WTC11 (cell line): ENCODE data around the gene ZNF488. TPM values are rescaled to one million over a fixed set of nuclear protein-coding genes. Genes with fewer than 3 reads are reported as not detected.

Source experiments
- ATAC-seq: fragments of 200-7000 bp; cut with Tn5 transposase; 2 replicates; pipeline ENCODE4 v1.10.0; 2021; ENCODE audit warnings: mild to moderate bottlenecking, moderate library complexity
- CTCF ChIA-PET: fragments of 300-600 bp; sonication (Branson Sonifier 250); formaldehyde crosslinking; loops from one replicate; lab custom pipeline; 2021; ENCODE audit warnings: antibody characterized with exemption; lab: Charles Lee
- POLR2A ChIA-PET: fragments of 350-600 bp; sonication (Branson Sonifier 250); formaldehyde crosslinking; loops from one replicate; lab custom pipeline; 2021; ENCODE audit warnings: antibody characterized with exemption; lab: Charles Lee
- DNase-seq: peaks from one replicate; pipeline ENCODE4 v3.0.0; 2021; ENCODE audit warnings: low spot score
- H3K27ac Mint-ChIP-seq: 2 replicates; pipeline ENCODE4 v1.8.0; 2021; ENCODE audit warnings: mixed read lengths
- H3K27me3 Mint-ChIP-seq: 2 replicates; pipeline ENCODE4 v1.8.0; 2021; ENCODE audit warnings: low read depth, mild to moderate bottlenecking, moderate library complexity, mixed read lengths
- H3K36me3 Mint-ChIP-seq: 2 replicates; pipeline ENCODE4 v1.8.0; 2021; ENCODE audit warnings: mixed read lengths
- H3K4me1 Mint-ChIP-seq: 2 replicates; pipeline ENCODE4 v1.8.0; 2022; ENCODE audit warnings: mixed read lengths
- H3K4me3 Mint-ChIP-seq: 2 replicates; pipeline ENCODE4 v1.8.0; 2021; ENCODE audit warnings: mild to moderate bottlenecking, moderate library complexity, mixed read lengths
- H3K9me3 Mint-ChIP-seq: 2 replicates; pipeline ENCODE4 v1.8.0; 2021; ENCODE audit warnings: mixed read lengths
- CREM ChIP-seq: sonication (generic); formaldehyde crosslinking; IDR thresholded peaks from 2 replicates; pipeline ENCODE4 v1.8.1; 2022; ENCODE audit warnings: mild to moderate bottlenecking, missing genetic modification reagents, moderate library complexity
- ELF4 ChIP-seq: sonication (generic); formaldehyde crosslinking; IDR thresholded peaks from 2 replicates; pipeline ENCODE4 v1.8.1; 2022; ENCODE audit warnings: low read depth, mild to moderate bottlenecking, moderate library complexity, missing genetic modification reagents
- ETV6 ChIP-seq: sonication (generic); formaldehyde crosslinking; IDR thresholded peaks from 2 replicates; pipeline ENCODE4 v1.8.1; 2022; ENCODE audit warnings: mild to moderate bottlenecking, missing genetic modification reagents
- FOXJ3 ChIP-seq: sonication (generic); formaldehyde crosslinking; IDR thresholded peaks from 2 replicates; pipeline ENCODE4 v1.9.0; 2021; ENCODE audit warnings: missing genetic modification reagents, mild to moderate bottlenecking, borderline replicate concordance
- GTF2I ChIP-seq: fragments of 250-450 bp; sonication (Bioruptor Pico); conservative IDR thresholded peaks from 2 replicates; pipeline ENCODE4 v1.4.0; 2021; ENCODE audit warnings: mild to moderate bottlenecking
- HMGA2 ChIP-seq: fragments of 250-450 bp; sonication (Bioruptor Pico); IDR thresholded peaks from 2 replicates; pipeline ENCODE4 v1.4.0; 2021; ENCODE audit warnings: mild to moderate bottlenecking, moderate library complexity
- JAZF1 ChIP-seq: fragments of 250-450 bp; sonication (Bioruptor Pico); IDR thresholded peaks from 2 replicates; pipeline ENCODE4 v1.9.0; 2021; ENCODE audit warnings: moderate library complexity, mild to moderate bottlenecking, inconsistent platforms
- JUN ChIP-seq: sonication (generic); formaldehyde crosslinking; IDR thresholded peaks from 2 replicates; pipeline ENCODE4 v1.8.0; 2023; ENCODE audit warnings: mild to moderate bottlenecking, missing genetic modification reagents
- MXD4 ChIP-seq: fragments of 250-450 bp; sonication (Bioruptor Pico); IDR thresholded peaks from 2 replicates; pipeline ENCODE4 v1.8.0; 2021; ENCODE audit warnings: mild to moderate bottlenecking, moderate library complexity, borderline replicate concordance
- NR2C2 ChIP-seq: sonication (generic); formaldehyde crosslinking; IDR thresholded peaks from 2 replicates; pipeline ENCODE4 v1.8.0; 2022; ENCODE audit warnings: mild to moderate bottlenecking, missing genetic modification reagents
- PRRX2 ChIP-seq: fragments of 250-450 bp; sonication (Bioruptor Pico); IDR thresholded peaks from 2 replicates; pipeline ENCODE4 v1.8.0; 2021; ENCODE audit warnings: mild to moderate bottlenecking
- RELA ChIP-seq: sonication (generic); formaldehyde crosslinking; IDR thresholded peaks from 2 replicates; pipeline ENCODE4 v1.8.1; 2022; ENCODE audit warnings: missing genetic modification reagents, mild to moderate bottlenecking, borderline replicate concordance
- RORB ChIP-seq: fragments of 250-450 bp; sonication (Bioruptor Pico); IDR thresholded peaks from 2 replicates; pipeline ENCODE4 v1.9.0; 2021; ENCODE audit warnings: mild to moderate bottlenecking
- SP1 ChIP-seq: sonication (generic); formaldehyde crosslinking; conservative IDR thresholded peaks from 2 replicates; pipeline ENCODE4 v1.8.1; 2022; ENCODE audit warnings: missing genetic modification reagents
- TEAD4 ChIP-seq: sonication (generic); formaldehyde crosslinking; IDR thresholded peaks from 2 replicates; pipeline ENCODE4 v1.8.0; 2022; ENCODE audit warnings: mild to moderate bottlenecking, missing genetic modification reagents
- ZNF219 ChIP-seq: sonication (generic); formaldehyde crosslinking; IDR thresholded peaks from 2 replicates; pipeline ENCODE4 v1.8.0; 2023; ENCODE audit warnings: missing genetic modification reagents, mild to moderate bottlenecking, borderline replicate concordance
- ZNF263 ChIP-seq: sonication (generic); formaldehyde crosslinking; IDR thresholded peaks from 2 replicates; pipeline ENCODE4 v1.8.1; 2022; ENCODE audit warnings: low read depth, mild to moderate bottlenecking, moderate library complexity, missing genetic modification reagents
- ZNF317 ChIP-seq: sonication (generic); formaldehyde crosslinking; IDR thresholded peaks from 2 replicates; pipeline ENCODE4 v1.8.1; 2023; ENCODE audit warnings: low read depth, mild to moderate bottlenecking, moderate library complexity, missing genetic modification reagents, borderline replicate concordance
- ZNF671 ChIP-seq: fragments of 250-450 bp; sonication (Bioruptor Pico); IDR thresholded peaks from 2 replicates; pipeline ENCODE4 v1.8.0; 2021; ENCODE audit warnings: mild to moderate bottlenecking
- total RNA-seq: library from RNA; stranded (reverse); gene quantifications from 3 replicates; pipeline ENCODE4 v1.2.3, GENCODE V29; 2021
- TF ChIP-seq, protein P1 (sequence below): fragments of 200-600 bp; IDR thresholded peaks from 2 replicates; pipeline ENCODE4 v1.8.0; 2022; ENCODE audit warnings: antibody characterized with exemption
- TF ChIP-seq, protein P2 (sequence below): fragments of 250-450 bp; sonication (Bioruptor Pico); IDR thresholded peaks from 2 replicates; pipeline ENCODE4 v1.9.0; 2021; ENCODE audit warnings: mild to moderate bottlenecking
- TF ChIP-seq, protein P3 (sequence below): sonication (generic); formaldehyde crosslinking; IDR thresholded peaks from 2 replicates; pipeline ENCODE4 v1.8.1; 2023; ENCODE audit warnings: mild to moderate bottlenecking, missing genetic modification reagents, moderate library complexity
- TF ChIP-seq, protein P4 (sequence below): sonication (generic); formaldehyde crosslinking; IDR thresholded peaks from 2 replicates; pipeline ENCODE4 v1.8.1; 2023; ENCODE audit warnings: mild to moderate bottlenecking, missing genetic modification reagents
- TF ChIP-seq, protein P5 (sequence below): sonication (generic); formaldehyde crosslinking; IDR thresholded peaks from 2 replicates; pipeline ENCODE4 v1.8.1; 2022; ENCODE audit warnings: missing genetic modification reagents, borderline replicate concordance
- TF ChIP-seq, protein P6 (sequence below): sonication (generic); formaldehyde crosslinking; IDR thresholded peaks from 2 replicates; pipeline ENCODE4 v1.8.0; 2022; ENCODE audit warnings: mild to moderate bottlenecking, missing genetic modification reagents
- TF ChIP-seq, protein P7 (sequence below): sonication (generic); formaldehyde crosslinking; IDR thresholded peaks from 2 replicates; pipeline ENCODE4 v1.8.1; 2023; ENCODE audit warnings: mild to moderate bottlenecking, missing genetic modification reagents, moderate library complexity

The ZNF488 gene
- total RNA-seq, 1 experiment from 2014 or later = 8.7 TPM

DNA sequence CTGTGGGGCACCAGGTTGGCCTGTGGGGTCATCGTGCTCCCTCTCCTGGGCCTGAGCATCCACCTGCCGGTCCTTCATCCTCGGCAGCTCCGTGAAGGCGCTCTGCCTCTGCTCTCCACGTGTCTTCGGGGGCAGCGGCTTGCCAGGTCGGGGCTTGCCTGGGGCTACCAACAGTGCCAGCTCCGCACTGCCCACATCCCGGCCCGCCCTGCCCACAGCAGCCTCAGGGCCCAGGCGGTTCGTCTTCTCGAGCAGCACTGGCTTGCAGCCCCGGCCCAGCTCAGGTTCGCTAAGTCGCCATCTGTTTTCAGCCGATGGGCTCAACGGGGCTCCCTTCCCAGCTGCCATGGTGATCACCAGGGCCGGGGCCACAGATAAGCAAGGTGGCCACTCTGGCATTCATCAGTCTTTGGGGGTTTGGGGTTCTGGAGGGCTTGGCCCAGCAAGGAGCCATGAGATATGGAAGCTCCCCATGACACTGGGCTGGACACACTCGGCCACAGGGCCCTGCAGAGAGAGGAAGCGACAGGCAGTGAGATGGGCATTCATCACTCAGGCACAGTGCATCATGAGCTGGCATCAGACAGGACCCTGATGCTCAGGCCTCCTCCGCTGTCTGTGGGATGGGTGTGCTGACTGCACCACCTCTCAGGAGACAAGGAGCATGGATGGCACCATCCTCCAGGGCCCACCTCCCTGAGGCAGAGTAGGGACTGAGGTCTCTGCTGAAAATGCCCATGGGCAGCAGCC is 15.5 kb downstream of the ZNF488 start:
- H3K36me3 Mint-ChIP-seq = no peaks in the 10 kb centered on the region; the same call in 1 of the 2 replicates
- CTCF ChIA-PET = no interaction called here
- ATAC-seq = no peak
- peaks cover 37% of the 10 kb centered on the region for H3K4me1 Mint-ChIP-seq
- no peak overlapping the region for H3K27ac Mint-ChIP-seq
- H3K27me3 Mint-ChIP-seq = no peaks in the 10 kb centered on the region
- no peak overlapping the region for H3K4me3 Mint-ChIP-seq
- TF ChIP-seq, protein P1, sequence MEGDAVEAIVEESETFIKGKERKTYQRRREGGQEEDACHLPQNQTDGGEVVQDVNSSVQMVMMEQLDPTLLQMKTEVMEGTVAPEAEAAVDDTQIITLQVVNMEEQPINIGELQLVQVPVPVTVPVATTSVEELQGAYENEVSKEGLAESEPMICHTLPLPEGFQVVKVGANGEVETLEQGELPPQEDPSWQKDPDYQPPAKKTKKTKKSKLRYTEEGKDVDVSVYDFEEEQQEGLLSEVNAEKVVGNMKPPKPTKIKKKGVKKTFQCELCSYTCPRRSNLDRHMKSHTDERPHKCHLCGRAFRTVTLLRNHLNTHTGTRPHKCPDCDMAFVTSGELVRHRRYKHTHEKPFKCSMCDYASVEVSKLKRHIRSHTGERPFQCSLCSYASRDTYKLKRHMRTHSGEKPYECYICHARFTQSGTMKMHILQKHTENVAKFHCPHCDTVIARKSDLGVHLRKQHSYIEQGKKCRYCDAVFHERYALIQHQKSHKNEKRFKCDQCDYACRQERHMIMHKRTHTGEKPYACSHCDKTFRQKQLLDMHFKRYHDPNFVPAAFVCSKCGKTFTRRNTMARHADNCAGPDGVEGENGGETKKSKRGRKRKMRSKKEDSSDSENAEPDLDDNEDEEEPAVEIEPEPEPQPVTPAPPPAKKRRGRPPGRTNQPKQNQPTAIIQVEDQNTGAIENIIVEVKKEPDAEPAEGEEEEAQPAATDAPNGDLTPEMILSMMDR = no peak
- no peak for TF ChIP-seq ZNF671 (CRISPR knock-in tag)
- no peak for TF ChIP-seq CREM (CRISPR knock-in tag)
- TF ChIP-seq, protein P2, sequence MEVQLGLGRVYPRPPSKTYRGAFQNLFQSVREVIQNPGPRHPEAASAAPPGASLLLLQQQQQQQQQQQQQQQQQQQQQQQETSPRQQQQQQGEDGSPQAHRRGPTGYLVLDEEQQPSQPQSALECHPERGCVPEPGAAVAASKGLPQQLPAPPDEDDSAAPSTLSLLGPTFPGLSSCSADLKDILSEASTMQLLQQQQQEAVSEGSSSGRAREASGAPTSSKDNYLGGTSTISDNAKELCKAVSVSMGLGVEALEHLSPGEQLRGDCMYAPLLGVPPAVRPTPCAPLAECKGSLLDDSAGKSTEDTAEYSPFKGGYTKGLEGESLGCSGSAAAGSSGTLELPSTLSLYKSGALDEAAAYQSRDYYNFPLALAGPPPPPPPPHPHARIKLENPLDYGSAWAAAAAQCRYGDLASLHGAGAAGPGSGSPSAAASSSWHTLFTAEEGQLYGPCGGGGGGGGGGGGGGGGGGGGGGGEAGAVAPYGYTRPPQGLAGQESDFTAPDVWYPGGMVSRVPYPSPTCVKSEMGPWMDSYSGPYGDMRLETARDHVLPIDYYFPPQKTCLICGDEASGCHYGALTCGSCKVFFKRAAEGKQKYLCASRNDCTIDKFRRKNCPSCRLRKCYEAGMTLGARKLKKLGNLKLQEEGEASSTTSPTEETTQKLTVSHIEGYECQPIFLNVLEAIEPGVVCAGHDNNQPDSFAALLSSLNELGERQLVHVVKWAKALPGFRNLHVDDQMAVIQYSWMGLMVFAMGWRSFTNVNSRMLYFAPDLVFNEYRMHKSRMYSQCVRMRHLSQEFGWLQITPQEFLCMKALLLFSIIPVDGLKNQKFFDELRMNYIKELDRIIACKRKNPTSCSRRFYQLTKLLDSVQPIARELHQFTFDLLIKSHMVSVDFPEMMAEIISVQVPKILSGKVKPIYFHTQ (CRISPR knock-in tag) = no peak
- no peak for TF ChIP-seq RORB
- TF ChIP-seq ETV6 (CRISPR knock-in tag) = no peak
- TF ChIP-seq PRRX2 = no peak
- TF ChIP-seq RELA (CRISPR knock-in tag) = no peak
- TF ChIP-seq ZNF317 (CRISPR knock-in tag) = no peak
- TF ChIP-seq SP1 (CRISPR knock-in tag) = no peak
- TF ChIP-seq JAZF1 (CRISPR knock-in tag) = no peak
- TF ChIP-seq MXD4 (CRISPR knock-in tag) = no peak
- TF ChIP-seq, protein P3, sequence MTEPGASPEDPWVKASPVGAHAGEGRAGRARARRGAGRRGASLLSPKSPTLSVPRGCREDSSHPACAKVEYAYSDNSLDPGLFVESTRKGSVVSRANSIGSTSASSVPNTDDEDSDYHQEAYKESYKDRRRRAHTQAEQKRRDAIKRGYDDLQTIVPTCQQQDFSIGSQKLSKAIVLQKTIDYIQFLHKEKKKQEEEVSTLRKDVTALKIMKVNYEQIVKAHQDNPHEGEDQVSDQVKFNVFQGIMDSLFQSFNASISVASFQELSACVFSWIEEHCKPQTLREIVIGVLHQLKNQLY = no peak
- TF ChIP-seq ZNF219 (CRISPR knock-in tag) = no peak
- no peak for TF ChIP-seq TEAD4 (CRISPR knock-in tag)
- TF ChIP-seq NR2C2 = no peak
- TF ChIP-seq FOXJ3 (CRISPR knock-in tag) = no peak
- TF ChIP-seq, protein P4, sequence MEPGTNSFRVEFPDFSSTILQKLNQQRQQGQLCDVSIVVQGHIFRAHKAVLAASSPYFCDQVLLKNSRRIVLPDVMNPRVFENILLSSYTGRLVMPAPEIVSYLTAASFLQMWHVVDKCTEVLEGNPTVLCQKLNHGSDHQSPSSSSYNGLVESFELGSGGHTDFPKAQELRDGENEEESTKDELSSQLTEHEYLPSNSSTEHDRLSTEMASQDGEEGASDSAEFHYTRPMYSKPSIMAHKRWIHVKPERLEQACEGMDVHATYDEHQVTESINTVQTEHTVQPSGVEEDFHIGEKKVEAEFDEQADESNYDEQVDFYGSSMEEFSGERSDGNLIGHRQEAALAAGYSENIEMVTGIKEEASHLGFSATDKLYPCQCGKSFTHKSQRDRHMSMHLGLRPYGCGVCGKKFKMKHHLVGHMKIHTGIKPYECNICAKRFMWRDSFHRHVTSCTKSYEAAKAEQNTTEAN (CRISPR knock-in tag) = no peak
- TF ChIP-seq ELF4 (CRISPR knock-in tag) = no peak
- TF ChIP-seq, all 79 proteins: peak for 0
- DNase-seq = no peak
- POLR2A ChIA-PET = no interaction called here
- no peaks in the 10 kb centered on the region for H3K9me3 Mint-ChIP-seq

DNA sequence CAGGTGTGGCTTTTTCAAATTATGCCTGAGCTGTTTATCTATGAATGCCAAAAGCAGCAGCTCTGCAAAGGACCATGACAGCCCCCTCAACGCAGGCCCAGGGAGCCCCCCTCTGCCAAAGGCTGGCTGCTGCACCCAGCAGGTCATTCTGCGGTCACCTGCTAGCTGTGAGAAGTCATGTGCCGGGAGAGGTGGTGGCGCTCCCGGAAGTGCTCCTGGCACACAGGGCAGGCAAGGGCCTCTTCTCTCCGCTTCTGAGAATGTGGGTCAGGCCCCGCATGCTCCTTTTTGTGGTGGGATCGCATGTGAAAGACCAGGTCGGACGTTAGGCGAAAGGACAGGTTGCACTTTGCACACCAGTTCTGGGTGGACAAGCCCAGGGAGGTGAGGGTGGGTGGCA is 16.4 kb downstream of the ZNF488 start:
- no peaks in the 10 kb centered on the region for H3K9me3 Mint-ChIP-seq
- ChIA-PET CTCF (no interaction called here), POLR2A (no interaction called here)
- ATAC-seq (no peak), DNase-seq (no peak)
- no peaks in the 10 kb centered on the region; the same call in 1 of the 2 replicates for H3K36me3 Mint-ChIP-seq
- H3K4me3 Mint-ChIP-seq = no peak overlapping the region
- H3K27me3 Mint-ChIP-seq = no peaks in the 10 kb centered on the region
- H3K27ac Mint-ChIP-seq = no peak overlapping the region
- TF ChIP-seq, protein P5, sequence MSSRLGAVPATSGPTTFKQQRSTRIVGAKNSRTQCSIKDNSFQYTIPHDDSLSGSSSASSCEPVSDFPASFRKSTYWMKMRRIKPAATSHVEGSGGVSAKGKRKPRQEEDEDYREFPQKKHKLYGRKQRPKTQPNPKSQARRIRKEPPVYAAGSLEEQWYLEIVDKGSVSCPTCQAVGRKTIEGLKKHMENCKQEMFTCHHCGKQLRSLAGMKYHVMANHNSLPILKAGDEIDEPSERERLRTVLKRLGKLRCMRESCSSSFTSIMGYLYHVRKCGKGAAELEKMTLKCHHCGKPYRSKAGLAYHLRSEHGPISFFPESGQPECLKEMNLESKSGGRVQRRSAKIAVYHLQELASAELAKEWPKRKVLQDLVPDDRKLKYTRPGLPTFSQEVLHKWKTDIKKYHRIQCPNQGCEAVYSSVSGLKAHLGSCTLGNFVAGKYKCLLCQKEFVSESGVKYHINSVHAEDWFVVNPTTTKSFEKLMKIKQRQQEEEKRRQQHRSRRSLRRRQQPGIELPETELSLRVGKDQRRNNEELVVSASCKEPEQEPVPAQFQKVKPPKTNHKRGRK (CRISPR knock-in tag) = no peak
- TF ChIP-seq ZNF219 (CRISPR knock-in tag) = no peak
- TF ChIP-seq, protein P6, sequence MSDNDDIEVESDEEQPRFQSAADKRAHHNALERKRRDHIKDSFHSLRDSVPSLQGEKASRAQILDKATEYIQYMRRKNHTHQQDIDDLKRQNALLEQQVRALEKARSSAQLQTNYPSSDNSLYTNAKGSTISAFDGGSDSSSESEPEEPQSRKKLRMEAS = no peak
- TF ChIP-seq ZNF263 = no peak
- TF ChIP-seq HMGA2 (CRISPR knock-in tag) = no peak
- TF ChIP-seq JUN = no peak
- no peak for TF ChIP-seq GTF2I
- TF ChIP-seq, protein P7, sequence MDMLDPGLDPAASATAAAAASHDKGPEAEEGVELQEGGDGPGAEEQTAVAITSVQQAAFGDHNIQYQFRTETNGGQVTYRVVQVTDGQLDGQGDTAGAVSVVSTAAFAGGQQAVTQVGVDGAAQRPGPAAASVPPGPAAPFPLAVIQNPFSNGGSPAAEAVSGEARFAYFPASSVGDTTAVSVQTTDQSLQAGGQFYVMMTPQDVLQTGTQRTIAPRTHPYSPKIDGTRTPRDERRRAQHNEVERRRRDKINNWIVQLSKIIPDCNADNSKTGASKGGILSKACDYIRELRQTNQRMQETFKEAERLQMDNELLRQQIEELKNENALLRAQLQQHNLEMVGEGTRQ = no peak
- peaks cover 31% of the 10 kb centered on the region for H3K4me1 Mint-ChIP-seq
